Measurements from ENCODE around the gene SLC6A19.

Gene SLC6A19

DNA sequence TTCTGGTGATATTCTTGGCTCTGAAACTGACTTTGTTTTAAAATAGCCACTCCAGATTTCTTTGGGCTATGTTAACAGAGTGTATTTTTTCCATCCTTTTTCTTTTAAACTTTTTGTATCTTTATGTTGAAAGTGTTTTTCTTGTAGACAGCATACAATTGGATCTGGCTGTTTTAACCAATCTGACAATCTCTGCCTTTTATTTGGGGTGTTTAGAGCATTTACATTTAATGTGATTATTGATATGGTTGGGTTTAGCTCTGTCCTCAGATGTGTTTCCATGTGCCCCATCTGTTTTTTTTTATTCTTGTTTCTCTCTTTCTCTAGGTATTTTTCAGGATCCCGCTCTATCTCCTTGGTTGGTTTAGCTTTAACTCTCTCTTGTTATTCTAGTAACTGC lies 34.4 kb downstream of the SLC6A19 start:
- in situ Hi-C loops (cut with HindIII; ENCODE audit: low sequenced_read_pairs) = no loop called here
- no peak for DNase-seq (ENCODE audit: low read depth)
- no peak for TF ChIP-seq CTCF (IDR thresholded peaks at IDR 0.05; ENCODE audit: low read depth, low read length, missing control alignments)
- no peak overlapping the region for H3K4me3 ChIP-seq (ENCODE audit: low read depth, low read length)

DNA sequence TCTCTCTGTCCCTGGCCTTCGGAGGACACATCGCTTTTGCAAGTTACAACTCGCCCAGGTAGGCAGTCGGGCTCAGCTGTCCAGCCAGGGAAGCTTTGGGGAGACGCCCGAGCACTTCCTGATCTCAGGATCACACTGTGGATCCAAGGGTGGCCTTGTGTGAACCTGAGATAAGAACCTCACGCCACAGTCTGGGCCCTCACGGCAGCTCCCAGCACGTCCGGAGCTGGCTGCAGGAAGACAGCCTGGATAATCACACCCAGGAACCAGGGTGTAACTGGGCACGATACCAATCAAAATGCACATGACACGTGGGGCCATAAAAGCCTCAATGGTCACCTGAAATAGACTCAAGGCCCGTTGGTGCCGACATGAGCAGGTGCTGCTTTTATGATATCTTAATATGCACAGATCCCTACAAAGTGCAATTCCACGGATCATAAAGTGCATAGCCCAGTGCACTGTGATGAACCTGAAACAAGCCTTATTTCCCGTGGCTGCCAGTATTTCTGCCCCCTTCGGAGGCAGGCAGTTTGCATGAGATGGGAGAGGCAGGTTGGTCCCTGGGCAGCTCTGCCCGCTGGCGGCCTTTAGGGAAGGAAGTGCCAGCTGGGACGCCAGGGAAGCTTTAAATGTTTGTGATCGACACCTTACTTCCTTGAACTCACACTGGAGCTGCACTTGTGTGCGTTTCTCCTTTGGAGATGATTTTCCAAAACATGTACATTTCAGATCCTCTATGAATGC lies 38.3 kb downstream of the SLC6A19 start:
- no peak overlapping the region for H3K4me3 ChIP-seq (ENCODE audit: low read depth, low read length)
- in situ Hi-C loops (cut with HindIII; ENCODE audit: low sequenced_read_pairs) = no loop called here
- TF ChIP-seq CTCF (IDR thresholded peaks at IDR 0.05; ENCODE audit: low read depth, low read length, missing control alignments) = no peak
- DNase-seq (ENCODE audit: low read depth) = no peak

- no peak for TF ChIP-seq CTCF (IDR thresholded peaks at IDR 0.05; ENCODE audit: low read depth, low read length, missing control alignments)
- in situ Hi-C loops (cut with HindIII; ENCODE audit: low sequenced_read_pairs) = no loop called here
Observed at GRCh38 chr5:1240496-1241260, 39.3 kb downstream of the SLC6A19 start.

DNA sequence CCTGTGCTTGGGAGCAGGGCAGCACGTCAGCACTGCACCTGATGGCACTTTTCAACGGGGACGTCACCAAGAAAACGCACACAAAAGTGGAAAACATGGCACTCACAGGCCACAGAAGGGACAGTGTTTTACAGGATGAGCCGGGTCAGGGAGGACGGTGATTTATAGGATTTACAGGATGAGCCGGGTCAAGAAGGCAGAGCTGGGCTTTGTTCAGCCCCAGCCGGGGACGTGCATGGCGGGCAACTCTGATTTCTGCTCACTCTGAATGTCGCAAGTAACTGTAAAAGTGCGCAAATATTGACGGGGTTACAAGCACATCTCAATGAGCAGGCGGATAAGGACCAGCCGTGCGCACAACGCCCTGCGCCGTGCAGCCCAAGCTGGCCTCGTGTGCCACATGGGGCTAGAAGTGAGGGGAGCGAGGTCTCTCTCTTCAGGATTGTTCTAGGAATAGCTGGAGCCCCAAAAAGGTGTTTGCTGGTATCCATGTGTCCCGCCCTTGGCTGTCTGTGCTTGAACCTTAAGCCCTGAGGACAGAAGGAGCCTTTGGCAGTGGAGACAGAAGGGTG lies 40.2 kb downstream of the SLC6A19 start:
- no peak for DNase-seq (ENCODE audit: low read depth)
- H3K4me3 ChIP-seq (ENCODE audit: low read depth, low read length) = no peak overlapping the region
- in situ Hi-C loops (cut with HindIII; ENCODE audit: low sequenced_read_pairs) = no loop called here
- no peak for TF ChIP-seq CTCF (IDR thresholded peaks at IDR 0.05; ENCODE audit: low read depth, low read length, missing control alignments)

More at GRCh38 chr5:1240496-1241260, 39.3 kb downstream of the SLC6A19 start:
- H3K4me3 ChIP-seq (ENCODE audit: low read depth, low read length) = no peak overlapping the region
- no peak for DNase-seq (ENCODE audit: low read depth)

GRCh38 chr5:1242733-1243486 lies 41.5 kb downstream of the SLC6A19 start:
- DNase-seq (ENCODE audit: low read depth) = no peak
- TF ChIP-seq CTCF (IDR thresholded peaks at IDR 0.05; ENCODE audit: low read depth, low read length, missing control alignments) = no peak
- in situ Hi-C loops (cut with HindIII; ENCODE audit: low sequenced_read_pairs) = no loop called here
- H3K4me3 ChIP-seq (ENCODE audit: low read depth, low read length) = no peak overlapping the region

- TF ChIP-seq CTCF (IDR thresholded peaks at IDR 0.05; ENCODE audit: low read depth, low read length, missing control alignments) = no peak
- in situ Hi-C loops (cut with HindIII; ENCODE audit: low sequenced_read_pairs) = no loop called here
- no peak overlapping the region for H3K4me3 ChIP-seq (ENCODE audit: low read depth, low read length)
- no peak for DNase-seq (ENCODE audit: low read depth)
Observed at GRCh38 chr5:1243487-1244130, 42.2 kb downstream of the SLC6A19 start.

Measured in astrocyte of the cerebellum (primary cell).